Pancreas (tissue), 10 donors: Measurements from ENCODE around the gene CFAP46. TPM values are rescaled to one million over a fixed set of nuclear protein-coding genes. Genes with fewer than 3 reads are reported as not detected.
A peak's percentile ranks its signal among the peaks of the same experiment; 100 is the strongest.

Experiments
- ATAC-seq, 4 donors: fragments of 200-7000 bp; cut with Tn5 transposase; one replicate each; pipeline versions ENCODE4 v1.8.0 to v1.9.1; 2020; ENCODE audit warnings: mild to moderate bottlenecking in 4 of 4, moderate library complexity in 4 of 4
- DNase-seq, 6 donors: peaks; one replicate each; pipeline ENCODE4 v3.0.0-alpha.2; 2020
- FAIRE-seq: peaks from 2 replicates; lab custom pipeline; 2012; peaks lifted over from hg19 to GRCh38; lab: Jason Lieb, UNC
- H3K27ac ChIP-seq, 4 donors: fragments of 200-600 bp; sonication (generic); 1 replicate in 3 of 4; 2 replicates in 1 of 4; pipeline versions ENCODE4 v1.5.0 to v1.8.0; 2020
- H3K27me3 ChIP-seq, 4 donors: fragments of 200-600 bp; one replicate each; pipeline ENCODE4 v1.8.0; 2021
- H3K36me3 ChIP-seq, 3 donors: fragments of 200-600 bp; sonication (generic) in 1 of 3; one replicate each; pipeline versions ENCODE4 v1.5.0 to v1.8.0; 2020 to 2021
- H3K4me1 ChIP-seq, 3 donors: fragments of 200-600 bp; one replicate each; pipeline ENCODE4 v1.8.0; 2021
- H3K4me3 ChIP-seq, 4 donors: fragments of 200-600 bp; sonication (generic) in 2 of 4; one replicate each; pipeline versions ENCODE4 v1.5.0 to v1.8.0; 2020 to 2021
- H3K9me3 ChIP-seq, 4 donors: fragments of 200-600 bp; one replicate each; pipeline ENCODE4 v1.8.0; 2021
- CTCF ChIP-seq, 4 donors: fragments of 200-600 bp; sonication (generic) in 3 of 4; IDR thresholded peaks; one replicate each; pipeline versions ENCODE4 v1.5.0 to v1.8.0; 2021; ENCODE audit warnings: antibody characterized with exemption in 4 of 4
- whole genome bisulfite sequencing, 2 donors: extraction: QIAGEN DNeasy Blood & Tissue Kit; methylation state at CpG; one replicate each; pipeline ENCODE4 v1.1.7; 2013; 5-methylcytosine and 5-hydroxymethylcytosine counted together
- intact Hi-C, 3 donors: fragments of 100-400 bp; cut with DNase I; formaldehyde crosslinking; loops; one replicate each; pipeline versions ENCODE4 v1.11.1 to v1.14.2; 2022
- polyA plus RNA-seq, 2 donors: library from polyadenylated mRNA; stranded (reverse); fragments of 200-250 nt; gene quantifications; one replicate each; pipeline ENCODE4 v1.2.3, GENCODE V29; 2013
- total RNA-seq, 6 donors: library from RNA; stranded (reverse); fragmentation: NEBNext Ultra II Directional in 4 of 6; extraction: Animal tissue kit (Norgen Biotek cat#: 25700) in 4 of 6; gene quantifications; one replicate each; pipeline versions ENCODE4 v1.2.1 to v1.2.4, GENCODE V29; 2021 to 2023
- donor health status: healthy with polysubstance abuse.
- donor health status: DM: no; HTN: no; CAD: no; lungs with moderate emphysema.
- donor health status: DM: no; HTN: no; CAD: no.
- donor health status: control.
- donor health status: control.
- donor health status: Bipolar disorder and iron deficiency.
- donor health status: DM: yes; HTN: yes; CAD: no.
- donor health status: DM: no; HTN: no; CAD: no.
- donor health status: DM: no; HTN: no; CAD: no.
- donor health status: DM: yes; HTN: yes; CAD: no.

The CFAP46 gene
- total and polyA plus RNA-seq, 8 donors, result 0.39 to 1.6 (median 1.0) TPM

- no peak for TF ChIP-seq CTCF (IDR thresholded peaks at IDR 0.05)
- ATAC-seq, result peak in 1 of 4 donors; percentile 35
- no peaks in the 10 kb centered on the region for H3K4me1 ChIP-seq
- no peak overlapping the region for H3K4me3 ChIP-seq
- intact Hi-C loops, result no loop called here
- no peak overlapping the region for H3K27ac ChIP-seq
- no peaks in the 10 kb centered on the region for H3K27me3 ChIP-seq
- H3K36me3 ChIP-seq, result no peaks in the 10 kb centered on the region
- no peak for FAIRE-seq
- 68% methylated on average over 32 to 36 of the region's 36 CpGs for WGBS, 2 donors
- peak in 2 of 6 donors; percentile 44 to 49 for DNase-seq
- H3K9me3 ChIP-seq, result no peaks in the 10 kb centered on the region
These were observed 40.1 kb upstream of the CFAP46 start for GRCh38 chr10:132982301-132982989.

- Histone ChIP-seq H3K4me3 (no peak overlapping the region), H3K9me3 (no peaks in the 10 kb centered on the region), H3K27me3 (no peaks in the 10 kb centered on the region), H3K36me3 (no peaks in the 10 kb centered on the region), H3K27ac (no peak overlapping the region), H3K4me1 (no peaks in the 10 kb centered on the region)
- FAIRE-seq (no peak), ATAC-seq (no peak), DNase-seq (peak in 1 of 6 donors; percentile 39)
- intact Hi-C loops, result no loop called here
- no peak for TF ChIP-seq CTCF (IDR thresholded peaks at IDR 0.05)
- WGBS, 2 donors, result 56 to 73% methylated on average over 21 of the region's 21 CpGs
These were observed 39.4 kb upstream of the CFAP46 start for GRCh38 chr10:132981746-132982145.

- DNase-seq (peak in 1 of 6 donors; percentile 53), ATAC-seq (peak in 2 of 4 donors; percentile 24 to 32), FAIRE-seq (no peak)
- H3K4me1 ChIP-seq, result no peaks in the 10 kb centered on the region
- no peaks in the 10 kb centered on the region for H3K36me3 ChIP-seq
- no peak overlapping the region for H3K4me3 ChIP-seq
- intact Hi-C loops, result no loop called here
- no peak overlapping the region for H3K27ac ChIP-seq
- no peaks in the 10 kb centered on the region for H3K27me3 ChIP-seq
- 50 to 64% methylated on average over 16 to 17 of the region's 17 CpGs for WGBS, 2 donors
- H3K9me3 ChIP-seq, result no peaks in the 10 kb centered on the region
- no peak for TF ChIP-seq CTCF (IDR thresholded peaks at IDR 0.05)
These were observed 38.8 kb upstream of the CFAP46 start for GRCh38 chr10:132981173-132981555.

GRCh38 chr10:132980426-132981172, 38.2 kb upstream of the CFAP46 start:
- Histone ChIP-seq H3K27me3 (no peaks in the 10 kb centered on the region), H3K27ac (no peak overlapping the region), H3K4me1 (no peaks in the 10 kb centered on the region), H3K9me3 (no peaks in the 10 kb centered on the region), H3K4me3 (no peak overlapping the region), H3K36me3 (no peaks in the 10 kb centered on the region)
- WGBS, 2 donors, result 68 to 75% methylated on average over 41 of the region's 41 CpGs
- intact Hi-C loops, result no loop called here
- TF ChIP-seq CTCF (IDR thresholded peaks at IDR 0.05), result no peak
- ATAC-seq, result no peak
- DNase-seq, result peak in 1 of 6 donors; percentile 48
- no peak for FAIRE-seq
